HEK293 (cell line): ENCODE data around the gene AFF3.

Experiments
- CTCF ChIA-PET: fragments of 350-600 bp; formaldehyde crosslinking; extraction: SDS; loops from one replicate; lab custom pipeline; 2021; ENCODE audit warnings: antibody characterized with exemption; lab: Yijun Ruan, JAX
- POLR2A ChIA-PET: fragments of 300-600 bp; formaldehyde crosslinking; extraction: SDS; loops from one replicate; lab custom pipeline; 2020; ENCODE audit warnings: antibody characterized with exemption, inconsistent platforms; lab: Yijun Ruan, JAX
- H3K27ac ChIP-seq: fragments of 200-500 bp; sonication (Bioruptor generic); 2 replicates; pipeline ENCODE4 v1.5.1; 2014; ENCODE audit warnings: low read depth, low read length, control low read depth, inconsistent platforms; ENCODE audit errors: extremely low read depth
- H3K36me3 ChIP-seq, 2 experiments: fragments of 200-500 bp in 1 of 2; sonication (Bioruptor generic) in 1 of 2; 1 replicate in 1 of 2; 2 replicates in 1 of 2; pipeline ENCODE4 v1.5.1; 2014 to 2017; ENCODE audit warnings: inconsistent platforms in 2 of 2, low read length in 2 of 2; ENCODE audit not compliant: control insufficient read depth in 2 of 2, insufficient read depth in 1 of 2
- H3K4me1 ChIP-seq: fragments of 200-500 bp; sonication (Bioruptor generic); 2 replicates; pipeline ENCODE4 v1.5.1; 2014; ENCODE audit warnings: mild to moderate bottlenecking, low read length, inconsistent platforms; ENCODE audit not compliant: control insufficient read depth, insufficient read depth
- H3K4me3 ChIP-seq: 2 replicates; pipeline ENCODE4 v1.5.1; 2011; ENCODE audit warnings: low read depth, mild to moderate bottlenecking, control low read depth, low read length, moderate library complexity
- H3K9me3 ChIP-seq: fragments of 200-500 bp; sonication (Bioruptor generic); 2 replicates; pipeline ENCODE4 v1.5.1; 2014; ENCODE audit warnings: low read depth, low read length, inconsistent platforms; ENCODE audit not compliant: control insufficient read depth, insufficient read depth
- IKZF3 ChIP-seq: fragments of 450-650 bp; IDR thresholded peaks from 2 replicates; pipeline ENCODE4 v1.5.0; 2018; ENCODE audit warnings: missing biosample characterization, mild to moderate bottlenecking, missing genetic modification characterization, moderate library complexity
- PRDM10 ChIP-seq: fragments of 450-650 bp; formaldehyde crosslinking; IDR thresholded peaks from 2 replicates; pipeline ENCODE4 v1.5.1; 2016; ENCODE audit warnings: missing biosample characterization, missing genetic modification characterization
- ZBTB26 ChIP-seq: fragments of 450-650 bp; formaldehyde crosslinking; optimal IDR thresholded peaks from 2 replicates; pipeline ENCODE3; 2016; ENCODE audit warnings: missing biosample characterization, mild to moderate bottlenecking, missing genetic modification characterization
- ZNF23 ChIP-seq: fragments of 450-650 bp; formaldehyde crosslinking; IDR thresholded peaks from 2 replicates; pipeline ENCODE4 v1.5.1; 2016; ENCODE audit warnings: missing biosample characterization, missing genetic modification characterization, borderline replicate concordance
- ZNF239 ChIP-seq: fragments of 450-650 bp; formaldehyde crosslinking; IDR thresholded peaks from 2 replicates; pipeline ENCODE4 v1.5.1; 2016; ENCODE audit warnings: missing biosample characterization, missing genetic modification characterization
- ZNF366 ChIP-seq: fragments of 450-650 bp; formaldehyde crosslinking; conservative IDR thresholded peaks from 2 replicates; pipeline ENCODE4 v1.5.1; 2016; ENCODE audit warnings: missing biosample characterization, missing genetic modification characterization
- ZNF426 ChIP-seq: fragments of 450-650 bp; formaldehyde crosslinking; IDR thresholded peaks from 2 replicates; pipeline ENCODE4 v1.5.1; 2017; ENCODE audit warnings: missing biosample characterization, missing genetic modification characterization, mild to moderate bottlenecking, inconsistent platforms, moderate library complexity
- ZNF558 ChIP-seq: fragments of 450-650 bp; formaldehyde crosslinking; IDR thresholded peaks from 2 replicates; pipeline ENCODE4 v1.5.1; 2016; ENCODE audit warnings: missing biosample characterization, missing genetic modification characterization
- ZNF610 ChIP-seq: fragments of 450-650 bp; formaldehyde crosslinking; IDR thresholded peaks from 2 replicates; pipeline ENCODE4 v1.5.1; 2016; ENCODE audit warnings: missing biosample characterization, missing genetic modification characterization, borderline replicate concordance
- ZNF658 ChIP-seq: fragments of 450-650 bp; formaldehyde crosslinking; IDR thresholded peaks from 2 replicates; pipeline ENCODE4; 2016; ENCODE audit warnings: missing biosample characterization, missing genetic modification characterization
- ZNF677 ChIP-seq: fragments of 450-650 bp; IDR thresholded peaks from 2 replicates; pipeline ENCODE4 v1.5.0; 2018; ENCODE audit warnings: missing biosample characterization, mild to moderate bottlenecking, missing genetic modification characterization, moderate library complexity
- ZNF704 ChIP-seq: fragments of 450-650 bp; formaldehyde crosslinking; IDR thresholded peaks from 2 replicates; pipeline ENCODE4 v1.5.1; 2016; ENCODE audit warnings: missing biosample characterization, missing genetic modification characterization
- ZNF777 ChIP-seq: fragments of 450-650 bp; formaldehyde crosslinking; IDR thresholded peaks from 2 replicates; pipeline ENCODE4 v1.5.1; 2017; ENCODE audit warnings: missing biosample characterization, missing genetic modification characterization, borderline replicate concordance
- TF ChIP-seq, protein P1 (sequence below): fragments of 450-650 bp; formaldehyde crosslinking; IDR thresholded peaks from 2 replicates; pipeline ENCODE4 v1.5.1; 2016; ENCODE audit warnings: missing biosample characterization, missing genetic modification characterization
- TF ChIP-seq, protein P2 (sequence below): fragments of 450-650 bp; IDR thresholded peaks from 2 replicates; pipeline ENCODE4 v1.5.1; 2018; ENCODE audit warnings: missing biosample characterization, missing genetic modification characterization

AFF3 gene

GRCh38 chr2:99747842-99748241 is 394.5 kb downstream of the AFF3 start:
- ChIA-PET CTCF (interaction anchor here (1.7 kb wide), 1 partner anchor 515 kb away, joined by 6 read pairs; no protein-coding TSS in a partner anchor), POLR2A (no interaction called here)
- no peak overlapping the region for H3K27ac ChIP-seq
- H3K9me3 ChIP-seq: no peaks in the 10 kb centered on the region
- no peaks in the 10 kb centered on the region for H3K36me3 ChIP-seq
- TF ChIP-seq IKZF3: no peak
- no peak for TF ChIP-seq ZNF658 (tag by site-specific recombination)
- TF ChIP-seq ZNF23 (tag by site-specific recombination): no peak
- TF ChIP-seq, protein P1, sequence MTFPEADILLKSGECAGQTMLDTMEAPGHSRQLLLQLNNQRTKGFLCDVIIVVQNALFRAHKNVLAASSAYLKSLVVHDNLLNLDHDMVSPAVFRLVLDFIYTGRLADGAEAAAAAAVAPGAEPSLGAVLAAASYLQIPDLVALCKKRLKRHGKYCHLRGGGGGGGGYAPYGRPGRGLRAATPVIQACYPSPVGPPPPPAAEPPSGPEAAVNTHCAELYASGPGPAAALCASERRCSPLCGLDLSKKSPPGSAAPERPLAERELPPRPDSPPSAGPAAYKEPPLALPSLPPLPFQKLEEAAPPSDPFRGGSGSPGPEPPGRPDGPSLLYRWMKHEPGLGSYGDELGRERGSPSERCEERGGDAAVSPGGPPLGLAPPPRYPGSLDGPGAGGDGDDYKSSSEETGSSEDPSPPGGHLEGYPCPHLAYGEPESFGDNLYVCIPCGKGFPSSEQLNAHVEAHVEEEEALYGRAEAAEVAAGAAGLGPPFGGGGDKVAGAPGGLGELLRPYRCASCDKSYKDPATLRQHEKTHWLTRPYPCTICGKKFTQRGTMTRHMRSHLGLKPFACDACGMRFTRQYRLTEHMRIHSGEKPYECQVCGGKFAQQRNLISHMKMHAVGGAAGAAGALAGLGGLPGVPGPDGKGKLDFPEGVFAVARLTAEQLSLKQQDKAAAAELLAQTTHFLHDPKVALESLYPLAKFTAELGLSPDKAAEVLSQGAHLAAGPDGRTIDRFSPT (tag by site-specific recombination): no peak
- TF ChIP-seq ZNF677 (tag by site-specific recombination): no peak
- TF ChIP-seq ZNF239: no peak
- no peak for TF ChIP-seq ZNF610 (tag by site-specific recombination)
- TF ChIP-seq ZNF558 (tag by site-specific recombination): no peak
- no peak for TF ChIP-seq ZNF366
- no peak for TF ChIP-seq ZNF777
- no peak overlapping the region for H3K4me3 ChIP-seq
- no peaks in the 10 kb centered on the region for H3K4me1 ChIP-seq

- TF ChIP-seq, protein P2, sequence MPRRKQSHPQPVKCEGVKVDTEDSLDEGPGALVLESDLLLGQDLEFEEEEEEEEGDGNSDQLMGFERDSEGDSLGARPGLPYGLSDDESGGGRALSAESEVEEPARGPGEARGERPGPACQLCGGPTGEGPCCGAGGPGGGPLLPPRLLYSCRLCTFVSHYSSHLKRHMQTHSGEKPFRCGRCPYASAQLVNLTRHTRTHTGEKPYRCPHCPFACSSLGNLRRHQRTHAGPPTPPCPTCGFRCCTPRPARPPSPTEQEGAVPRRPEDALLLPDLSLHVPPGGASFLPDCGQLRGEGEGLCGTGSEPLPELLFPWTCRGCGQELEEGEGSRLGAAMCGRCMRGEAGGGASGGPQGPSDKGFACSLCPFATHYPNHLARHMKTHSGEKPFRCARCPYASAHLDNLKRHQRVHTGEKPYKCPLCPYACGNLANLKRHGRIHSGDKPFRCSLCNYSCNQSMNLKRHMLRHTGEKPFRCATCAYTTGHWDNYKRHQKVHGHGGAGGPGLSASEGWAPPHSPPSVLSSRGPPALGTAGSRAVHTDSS (tag by site-specific recombination): no peak
- TF ChIP-seq ZNF426 (tag by site-specific recombination) (no peak), ZNF704 (no peak), PRDM10 (tag by site-specific recombination) (no peak)
- no peak overlapping the region for H3K27ac ChIP-seq
- no peaks in the 10 kb centered on the region for H3K36me3 ChIP-seq
- CTCF ChIA-PET: no interaction called here
- no peaks in the 10 kb centered on the region for H3K4me1 ChIP-seq
- H3K9me3 ChIP-seq: no peaks in the 10 kb centered on the region
- H3K4me3 ChIP-seq: no peak overlapping the region
- POLR2A ChIA-PET: no interaction called here
Observed at GRCh38 chr2:99743146-99743545, 399.2 kb downstream of the AFF3 start.

GRCh38 chr2:99737537-99737936 is 404.9 kb downstream of the AFF3 start:
- POLR2A ChIA-PET: no interaction called here

More at GRCh38 chr2:99737537-99737936, 404.9 kb downstream of the AFF3 start:
- Histone ChIP-seq H3K9me3 (no peaks in the 10 kb centered on the region), H3K36me3 (no peaks in the 10 kb centered on the region), H3K4me3 (no peak overlapping the region), H3K4me1 (no peaks in the 10 kb centered on the region), H3K27ac (no peak overlapping the region)
- TF ChIP-seq ZBTB26 (tag by site-specific recombination) (no peak), ZNF558 (tag by site-specific recombination) (peak; percentile 94)
- CTCF ChIA-PET: interaction anchor here (0.5 kb wide), 1 partner anchor 516 kb away, joined by 3 read pairs; no protein-coding TSS in a partner anchor
